K562 (cell line): ENCODE results near the gene CEACAM20. TPM values are rescaled to one million over a fixed set of nuclear protein-coding genes. Genes with fewer than 3 reads are reported as not detected.

Source experiments
- CREM ChIP-seq: IDR thresholded peaks from 2 replicates; pipeline ENCODE4 v1.6.1; 2014; ENCODE audit warnings: antibody characterized with exemption, low read depth
- CXXC5 ChIP-seq: fragments of 250-450 bp; sonication (Bioruptor Pico); IDR thresholded peaks from 2 replicates; pipeline ENCODE4 v1.8.0; 2022; ENCODE audit warnings: inconsistent platforms, mild to moderate bottlenecking, moderate library complexity
- DPF2 ChIP-seq: fragments of 450-650 bp; IDR thresholded peaks from 2 replicates; pipeline ENCODE4 v1.6.1; 2016
- ELF4 ChIP-seq: fragments of 450-650 bp; formaldehyde crosslinking; IDR thresholded peaks from 2 replicates; pipeline ENCODE4 v1.4.0; 2022; ENCODE audit warnings: missing genetic modification characterization
- FUS ChIP-seq: fragments of 200-400 bp; formaldehyde crosslinking; optimal IDR thresholded peaks from 2 replicates; pipeline ENCODE3; 2017; ENCODE audit warnings: low read depth, low read length
- HES1 ChIP-seq: fragments of 450-650 bp; IDR thresholded peaks from 2 replicates; pipeline ENCODE4 v1.6.1; 2016; ENCODE audit warnings: low read depth, mild to moderate bottlenecking, moderate library complexity
- HMBOX1 ChIP-seq: sonication (generic); IDR thresholded peaks from 2 replicates; pipeline ENCODE4 v1.6.1; 2016
- KDM1A ChIP-seq, 2 experiments: fragments of 450-650 bp; IDR thresholded peaks; 2 replicates each; pipeline ENCODE4 v1.6.1; 2016; ENCODE audit warnings: mild to moderate bottlenecking in 2 of 2
- MED1 ChIP-seq: sonication (generic); formaldehyde crosslinking; IDR thresholded peaks from 2 replicates; pipeline ENCODE4 v1.8.1; 2023; ENCODE audit warnings: missing genetic modification reagents, borderline replicate concordance
- NBN ChIP-seq: fragments of 450-650 bp; IDR thresholded peaks from 2 replicates; pipeline ENCODE4 v1.6.1; 2016; ENCODE audit warnings: low read depth, mild to moderate bottlenecking
- POLR2B ChIP-seq: fragments of 450-650 bp; IDR thresholded peaks from 2 replicates; pipeline ENCODE4 v1.6.1; 2018; ENCODE audit warnings: low read depth; ENCODE audit not compliant: partially characterized antibody
- RAD21 ChIP-seq, 2 experiments: fragments of 250-450 bp in 1 of 2; fragments of 450-650 bp in 1 of 2; sonication (Bioruptor Pico) in 1 of 2; formaldehyde crosslinking in 1 of 2; IDR thresholded peaks in 1 of 2; conservative IDR thresholded peaks in 1 of 2; 2 replicates each; pipeline versions ENCODE4 v1.4.0 to v1.8.0; 2020 to 2022; ENCODE audit warnings: mild to moderate bottlenecking in 2 of 2, moderate library complexity in 1 of 2
- SMARCA5 ChIP-seq: fragments of 450-650 bp; IDR thresholded peaks from 2 replicates; pipeline ENCODE4 v1.6.1; 2016
- ZFP30 ChIP-seq: fragments of 250-450 bp; sonication (Bioruptor Pico); IDR thresholded peaks from 2 replicates; pipeline ENCODE4 v1.8.0; 2022; ENCODE audit warnings: moderate library complexity, mild to moderate bottlenecking, inconsistent platforms, borderline replicate concordance
- ZKSCAN3 ChIP-seq: fragments of 250-450 bp; sonication (Bioruptor Pico); IDR thresholded peaks from 2 replicates; pipeline ENCODE4 v1.4.0; 2020
- ZNF318 ChIP-seq, 2 experiments: fragments of 450-650 bp; IDR thresholded peaks; 2 replicates each; pipeline ENCODE4 v1.6.1; 2016; ENCODE audit warnings: mild to moderate bottlenecking in 2 of 2, borderline replicate concordance in 1 of 2, low read depth in 1 of 2, moderate library complexity in 1 of 2
- polyA plus RNA-seq, 8 experiments: library from polyadenylated mRNA; depleted of rRNA in 4 of 8; stranded (reverse) in 5 of 8; unstranded in 3 of 8; fragments of >200 nt; fragmentation: Nextera tagmentation in 2 of 8; fragmentation: Illumina TruSeq in 1 of 8; extraction: Ambion mirVana in 2 of 8; extraction: Trizol in 1 of 8; gene quantifications; 2 replicates each; pipeline versions ENCODE4 v1.2.1 to v1.2.3, GENCODE V29; 2011 to 2014; ENCODE audit warnings: inconsistent platforms in 1 of 8, missing spikeins in 1 of 8
- total RNA-seq, 7 experiments: library from RNA; depleted of rRNA in 6 of 7; stranded (reverse); fragments of >200 nt in 6 of 7; fragmentation: Illumina TruSeq in 2 of 7; extraction: Trizol in 2 of 7; gene quantifications; 2 replicates each; pipeline versions ENCODE4 v1.2.1 to v1.2.3, GENCODE V29; 2011 to 2021; ENCODE audit warnings: low replicate concordance in 1 of 7

CEACAM20 gene
- total and polyA plus RNA-seq, 9 of the 15 experiments (the other 6 are each of a cell fraction or from before 2014, with no cell fraction given): not detected

- TF ChIP-seq ZNF318 (IDR thresholded peaks at IDR 0.05; ENCODE audit: borderline replicate concordance in 1 of 2, low read depth in 1 of 2): no peak
- TF ChIP-seq ZFP30 (CRISPR knock-in tag): no peak
- no peak; the same call in 1 of the 2 replicates for TF ChIP-seq HMBOX1
- peak; percentile 69 for TF ChIP-seq NBN
- no peak for TF ChIP-seq MED1
- TF ChIP-seq HES1: no peak
- peak; percentile 57 for TF ChIP-seq DPF2
- no peak; a peak in 1 of 4 replicates for TF ChIP-seq RAD21 (CRISPR knock-in tag; conservative IDR thresholded peaks at IDR 0.05 in 1 of 2, IDR thresholded peaks at IDR 0.05 in 1 of 2)
- TF ChIP-seq CREM: peak; percentile 99
- TF ChIP-seq FUS: no peak
- no peak for TF ChIP-seq KDM1A (IDR thresholded peaks at IDR 0.05)
- peak; percentile 69 for TF ChIP-seq ELF4 (CRISPR knock-in tag)
- TF ChIP-seq CXXC5 (CRISPR knock-in tag): peak; percentile 88
- TF ChIP-seq ZKSCAN3: no peak
- peak; percentile 85 for TF ChIP-seq POLR2B
- TF ChIP-seq SMARCA5: no peak
Observed at GRCh38 chr19:44499962-44500949, 29.2 kb downstream of the CEACAM20 start, which contains the start of gene ZNF180 (continued).
